ENCODE data around the gene VPS13D. TPM values are rescaled to one million over a fixed set of nuclear protein-coding genes. Genes with fewer than 3 reads are reported as not detected.

VPS13D gene
- total RNA-seq, 4 donors from 2014 or later: 88.1 to 105 (median 97.1) TPM

- ATAC-seq (ENCODE audit: low FRiP score): no peak
- TF ChIP-seq CTCF (IDR thresholded peaks at IDR 0.05): no peak
Measured at GRCh38 chr1:12551584-12551983, 321.8 kb downstream of the VPS13D start.

DNA sequence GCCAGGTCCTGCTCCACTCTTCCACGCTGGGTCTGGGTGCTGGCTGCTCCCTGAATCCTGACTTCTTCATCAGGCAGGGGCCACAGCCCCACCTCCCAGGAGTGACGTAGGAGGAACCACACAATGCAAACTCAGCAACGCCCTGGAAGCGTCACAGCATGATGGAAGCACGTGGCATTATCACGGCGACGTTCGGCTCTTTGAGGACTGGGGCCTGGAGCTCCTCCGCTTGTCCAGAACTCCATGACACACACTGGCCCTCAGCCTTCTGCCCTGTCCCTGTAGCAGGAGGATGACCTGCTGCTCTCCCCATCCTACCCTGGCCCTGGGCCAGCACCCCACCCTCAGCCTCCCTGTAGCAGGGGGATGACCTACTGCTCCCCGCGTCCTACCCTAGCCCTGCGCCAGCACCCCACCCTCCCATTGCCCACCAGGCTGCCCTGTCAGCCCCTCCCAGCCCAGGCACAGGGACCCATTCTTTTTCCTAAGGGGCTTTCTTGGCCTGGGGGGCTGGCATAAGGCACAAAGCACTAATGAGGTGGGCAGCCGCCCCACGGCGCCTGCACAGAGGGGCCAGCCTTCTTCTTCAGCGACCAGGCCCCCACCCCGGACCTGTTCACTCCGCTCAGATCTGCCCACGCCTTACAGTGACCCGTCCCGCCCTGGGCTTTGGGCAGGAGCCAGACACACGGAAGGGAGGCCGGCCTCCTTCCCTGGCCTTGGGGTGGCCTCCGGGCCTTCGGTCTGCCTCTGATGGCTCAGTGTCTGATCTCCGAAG is 322.5 kb downstream of the VPS13D start:
- no peak for TF ChIP-seq CTCF (IDR thresholded peaks at IDR 0.05)
- no peak for ATAC-seq (ENCODE audit: low FRiP score)
- DNase-seq (ENCODE audit: low spot score): no peak

More at GRCh38 chr1:12551584-12551983, 321.8 kb downstream of the VPS13D start:
- DNase-seq (ENCODE audit: low spot score): no peak

GRCh38 chr1:12552951-12553921 is 323.4 kb downstream of the VPS13D start:
- ATAC-seq (ENCODE audit: low FRiP score): no peak
- DNase-seq (ENCODE audit: low spot score): no peak
- no peak for TF ChIP-seq CTCF (IDR thresholded peaks at IDR 0.05)

DNA sequence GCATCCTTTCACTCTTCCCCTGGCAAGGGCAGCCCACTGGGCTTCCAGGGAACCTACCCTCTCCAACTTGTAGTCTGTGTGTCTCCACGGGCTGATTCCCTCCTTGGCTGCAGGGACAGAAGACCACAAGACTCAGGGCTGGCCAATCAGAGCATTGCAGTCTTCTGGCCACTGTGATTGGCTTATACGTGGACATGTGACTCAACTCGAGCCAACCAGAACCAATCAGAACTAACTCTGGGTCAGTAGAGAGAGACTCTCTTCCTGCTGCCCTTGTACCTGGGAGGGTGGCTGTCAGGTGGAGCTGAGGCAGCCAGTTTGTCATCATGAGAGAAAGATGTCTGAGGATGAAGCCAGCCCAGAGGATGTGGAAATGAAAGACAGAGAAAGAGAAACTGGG is 324.1 kb downstream of the VPS13D start:
- TF ChIP-seq CTCF (IDR thresholded peaks at IDR 0.05): no peak
- no peak for ATAC-seq (ENCODE audit: low FRiP score)
- DNase-seq (ENCODE audit: low spot score): no peak

DNA sequence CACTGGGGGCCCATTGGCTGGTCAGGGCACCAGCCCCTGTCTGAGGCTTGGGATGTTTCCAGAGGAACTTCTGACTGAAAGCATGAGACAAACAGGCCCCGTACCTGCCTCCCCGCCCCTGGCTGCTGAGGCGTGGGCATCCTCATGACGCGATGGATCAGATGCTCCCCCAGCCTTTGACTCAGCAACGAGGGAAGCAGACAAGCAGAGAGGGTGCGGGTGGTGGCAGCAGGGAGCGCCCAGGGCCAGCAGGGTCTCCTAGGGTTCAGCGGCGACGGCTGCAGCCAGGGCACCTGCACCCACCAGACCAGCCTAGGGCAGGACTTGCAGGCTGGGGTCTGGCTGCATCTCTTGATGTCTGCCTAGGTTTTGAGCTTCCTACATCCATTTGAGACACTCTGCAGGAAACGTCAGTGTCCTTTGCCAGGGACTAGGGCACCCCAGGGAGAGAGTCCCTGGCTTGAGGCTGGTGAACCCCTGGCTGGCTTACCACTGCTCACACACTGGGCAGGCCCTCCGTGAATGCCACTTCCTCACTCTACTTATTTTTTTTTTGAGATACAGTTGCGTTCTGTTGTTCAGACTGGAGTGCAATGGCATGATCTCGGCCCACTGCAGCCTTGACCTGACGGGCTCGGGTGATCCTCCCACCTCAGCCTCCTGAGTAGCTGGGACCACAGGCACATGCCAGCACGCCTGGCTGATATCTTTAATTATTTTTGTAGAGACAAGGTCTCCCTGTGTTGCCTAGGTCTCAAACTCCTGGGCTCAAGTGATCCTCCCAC is 324.9 kb downstream of the VPS13D start:
- no peak for ATAC-seq (ENCODE audit: low FRiP score)
- TF ChIP-seq CTCF (IDR thresholded peaks at IDR 0.05): no peak
- no peak for DNase-seq (ENCODE audit: low spot score)

DNA sequence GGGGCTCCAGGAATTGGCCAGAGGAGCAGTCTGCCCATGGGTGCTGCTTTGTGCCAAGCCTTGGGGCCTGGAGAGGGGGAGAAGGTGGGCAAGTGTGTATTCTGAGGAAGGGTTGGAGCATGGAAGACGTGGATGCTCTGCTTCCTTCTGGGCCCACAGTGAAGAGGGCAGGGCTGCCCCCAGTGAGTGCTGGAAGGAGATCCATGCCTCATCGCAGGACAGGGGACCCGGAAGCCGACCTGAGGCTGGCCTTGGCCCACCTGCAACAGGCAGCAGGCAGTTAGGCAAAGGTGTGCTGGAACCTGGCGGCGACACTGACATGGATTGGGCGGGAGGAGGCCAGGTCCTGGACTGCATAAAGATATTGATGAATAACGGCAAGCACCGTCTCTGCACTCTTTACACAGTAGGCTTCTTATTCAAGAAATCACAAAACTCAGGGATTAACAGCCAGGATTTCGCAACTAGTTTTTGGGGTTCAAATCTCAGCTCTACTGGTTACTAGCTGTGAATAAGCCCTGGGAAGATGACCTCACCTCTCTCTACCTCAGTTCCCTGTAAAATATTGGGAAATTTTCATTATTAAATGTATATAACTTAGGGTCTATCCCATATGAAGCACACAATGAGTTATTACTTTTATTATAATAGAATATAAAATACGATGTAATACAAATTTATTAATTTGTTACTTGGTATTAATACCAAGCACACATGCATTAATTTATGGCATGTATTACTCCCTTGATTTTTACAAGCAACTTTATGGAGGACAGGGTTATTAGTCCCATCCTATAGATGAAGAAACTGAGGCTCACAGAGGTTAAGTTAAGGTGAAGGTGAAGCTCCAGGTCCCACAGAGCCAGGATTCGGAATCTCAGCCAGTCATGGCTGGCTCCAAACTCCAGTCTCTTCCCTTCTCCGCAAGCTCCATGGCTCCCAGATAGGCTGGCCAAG is 325.9 kb downstream of the VPS13D start:
- TF ChIP-seq CTCF (IDR thresholded peaks at IDR 0.05): no peak
- no peak for DNase-seq (ENCODE audit: low spot score)
- ATAC-seq (ENCODE audit: low FRiP score): peak; percentile 8

Data from omental fat pad (tissue), 4 donors.